ENCODE data around the gene PIAS2.

The PIAS2 gene

DNA sequence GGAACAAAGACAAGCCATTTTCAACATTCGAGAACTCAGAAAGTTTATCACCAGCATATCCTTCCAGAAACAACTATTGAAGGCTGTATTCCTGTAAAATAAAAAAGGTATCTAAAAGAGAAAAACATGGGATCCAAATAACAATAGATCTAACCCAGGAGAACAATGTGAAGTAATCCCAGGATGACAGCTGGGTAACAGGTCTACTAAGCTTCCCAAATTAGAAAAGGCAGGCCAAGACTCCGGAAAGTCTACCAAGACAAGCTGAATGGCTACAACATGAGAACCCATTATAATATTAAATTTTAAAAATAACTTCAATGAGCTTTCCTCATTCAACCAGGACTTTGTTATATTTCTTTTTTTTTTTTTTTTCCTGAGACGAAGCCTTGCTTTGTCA lies 6.5 kb downstream of the PIAS2 start:
- TF ChIP-seq, protein P1, sequence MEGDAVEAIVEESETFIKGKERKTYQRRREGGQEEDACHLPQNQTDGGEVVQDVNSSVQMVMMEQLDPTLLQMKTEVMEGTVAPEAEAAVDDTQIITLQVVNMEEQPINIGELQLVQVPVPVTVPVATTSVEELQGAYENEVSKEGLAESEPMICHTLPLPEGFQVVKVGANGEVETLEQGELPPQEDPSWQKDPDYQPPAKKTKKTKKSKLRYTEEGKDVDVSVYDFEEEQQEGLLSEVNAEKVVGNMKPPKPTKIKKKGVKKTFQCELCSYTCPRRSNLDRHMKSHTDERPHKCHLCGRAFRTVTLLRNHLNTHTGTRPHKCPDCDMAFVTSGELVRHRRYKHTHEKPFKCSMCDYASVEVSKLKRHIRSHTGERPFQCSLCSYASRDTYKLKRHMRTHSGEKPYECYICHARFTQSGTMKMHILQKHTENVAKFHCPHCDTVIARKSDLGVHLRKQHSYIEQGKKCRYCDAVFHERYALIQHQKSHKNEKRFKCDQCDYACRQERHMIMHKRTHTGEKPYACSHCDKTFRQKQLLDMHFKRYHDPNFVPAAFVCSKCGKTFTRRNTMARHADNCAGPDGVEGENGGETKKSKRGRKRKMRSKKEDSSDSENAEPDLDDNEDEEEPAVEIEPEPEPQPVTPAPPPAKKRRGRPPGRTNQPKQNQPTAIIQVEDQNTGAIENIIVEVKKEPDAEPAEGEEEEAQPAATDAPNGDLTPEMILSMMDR (IDR thresholded peaks at IDR 0.05; ENCODE audit: low read depth, low read length): no peak

DNA sequence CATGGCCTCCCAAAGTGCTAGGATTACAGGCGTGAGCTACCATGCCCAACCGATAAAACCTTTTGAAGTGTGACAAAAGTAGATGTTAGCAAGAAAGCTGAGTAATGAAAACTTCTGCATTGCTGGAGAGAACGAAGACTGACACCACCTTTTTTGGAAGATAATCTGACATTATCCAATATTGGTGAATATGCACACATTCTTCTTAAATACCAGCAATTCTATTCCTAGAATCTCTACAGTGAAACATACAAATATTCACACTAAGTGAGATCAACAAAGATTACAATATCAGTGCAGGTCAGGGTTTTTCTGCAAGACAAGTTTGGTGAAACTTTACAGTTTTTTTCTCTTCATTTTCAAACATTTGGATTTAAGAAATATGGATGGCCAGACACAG lies 7.8 kb downstream of the PIAS2 start:
- no peaks in the 10 kb centered on the region for H3K9me3 ChIP-seq (ENCODE audit: severe bottlenecking)

More for the DNA sequence above, 6.5 kb downstream of the PIAS2 start:
- H3K4me3 ChIP-seq (ENCODE audit: low read depth, low read length): no peak overlapping the region
- no peaks in the 10 kb centered on the region for H3K27me3 ChIP-seq (ENCODE audit: insufficient read depth, low read depth, severe bottlenecking)
- H3K36me3 ChIP-seq: no peaks in the 10 kb centered on the region; the same call in none of the 2 replicates
- no peak for DNase-seq
- no peak overlapping the region for H3K27ac ChIP-seq
- no peaks in the 10 kb centered on the region for H3K9me3 ChIP-seq (ENCODE audit: severe bottlenecking)

DNA sequence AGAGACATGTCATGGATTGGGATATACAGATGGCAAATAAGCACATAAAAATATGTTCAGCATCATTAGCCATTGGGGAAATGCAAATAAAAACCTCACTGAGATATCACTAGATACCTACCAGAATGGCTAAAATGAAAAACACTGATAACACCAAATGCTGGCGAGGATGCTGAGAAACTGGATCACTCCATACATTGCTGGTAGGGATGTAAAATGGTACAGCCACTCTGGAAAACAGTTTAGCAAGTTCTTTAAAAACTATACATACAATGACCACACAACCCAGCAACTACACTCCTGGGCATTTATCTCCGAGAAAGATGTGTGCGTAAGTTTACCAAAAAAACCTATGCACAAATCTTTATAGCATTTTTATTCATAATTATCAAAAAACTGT lies 13.9 kb downstream of the PIAS2 start:
- no peaks in the 10 kb centered on the region for H3K9me3 ChIP-seq (ENCODE audit: severe bottlenecking)
- H3K4me3 ChIP-seq (ENCODE audit: low read depth, low read length): no peak overlapping the region
- no peak for DNase-seq
- no peak overlapping the region for H3K27ac ChIP-seq
- no peaks in the 10 kb centered on the region for H3K36me3 ChIP-seq
- no peaks in the 10 kb centered on the region for H3K27me3 ChIP-seq (ENCODE audit: insufficient read depth, low read depth, severe bottlenecking)
- TF ChIP-seq, protein P1 (IDR thresholded peaks at IDR 0.05; ENCODE audit: low read depth, low read length): no peak

More for the DNA sequence above, 7.8 kb downstream of the PIAS2 start:
- TF ChIP-seq, protein P1 (IDR thresholded peaks at IDR 0.05; ENCODE audit: low read depth, low read length): no peak
- DNase-seq: no peak
- no peaks in the 10 kb centered on the region for H3K27me3 ChIP-seq (ENCODE audit: insufficient read depth, low read depth, severe bottlenecking)
- H3K36me3 ChIP-seq: no peaks in the 10 kb centered on the region; the same call in 1 of the 2 replicates
- H3K27ac ChIP-seq: no peak overlapping the region
- no peak overlapping the region for H3K4me3 ChIP-seq (ENCODE audit: low read depth, low read length)

DNA sequence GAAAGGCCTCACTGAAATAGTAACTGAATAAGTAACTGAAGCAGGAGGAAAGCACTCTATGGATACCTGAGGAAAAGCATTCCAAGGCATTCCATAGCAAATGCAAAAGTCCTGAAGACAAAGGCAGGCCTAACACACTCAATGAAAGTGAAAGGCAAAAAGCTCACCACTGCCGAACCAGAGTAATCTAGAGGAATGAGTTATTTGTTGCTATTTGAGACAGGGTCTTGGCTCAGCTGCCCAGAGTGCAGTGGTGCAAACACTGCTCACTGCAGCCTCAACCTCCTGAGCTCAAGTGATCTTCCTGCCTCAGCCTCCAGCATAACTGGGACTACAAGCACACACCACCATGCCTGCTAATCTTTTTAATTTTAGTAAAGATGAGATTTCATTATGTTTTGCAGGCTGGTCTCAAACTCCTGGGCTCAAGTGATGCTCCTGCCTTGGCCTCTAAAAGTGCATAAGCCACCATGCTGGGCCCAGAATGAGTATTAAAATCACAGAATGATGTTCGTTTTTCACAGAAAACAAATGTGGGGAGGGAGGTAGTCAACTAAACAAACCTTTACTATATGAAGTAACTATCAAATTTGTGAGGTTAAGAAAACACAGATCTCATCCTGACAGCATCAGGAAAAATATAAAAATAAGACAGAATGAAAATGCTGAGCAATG lies 17.9 kb downstream of the PIAS2 start:
- H3K27ac ChIP-seq: no peak overlapping the region
- no peak for DNase-seq
- no peaks in the 10 kb centered on the region for H3K27me3 ChIP-seq (ENCODE audit: insufficient read depth, low read depth, severe bottlenecking)
- TF ChIP-seq, protein P1 (IDR thresholded peaks at IDR 0.05; ENCODE audit: low read depth, low read length): no peak
- H3K9me3 ChIP-seq (ENCODE audit: severe bottlenecking): no peaks in the 10 kb centered on the region
- peaks cover 4% of the 10 kb centered on the region; the same call in 1 of the 2 replicates for H3K36me3 ChIP-seq
- H3K4me3 ChIP-seq (ENCODE audit: low read depth, low read length): no peak overlapping the region

DNA sequence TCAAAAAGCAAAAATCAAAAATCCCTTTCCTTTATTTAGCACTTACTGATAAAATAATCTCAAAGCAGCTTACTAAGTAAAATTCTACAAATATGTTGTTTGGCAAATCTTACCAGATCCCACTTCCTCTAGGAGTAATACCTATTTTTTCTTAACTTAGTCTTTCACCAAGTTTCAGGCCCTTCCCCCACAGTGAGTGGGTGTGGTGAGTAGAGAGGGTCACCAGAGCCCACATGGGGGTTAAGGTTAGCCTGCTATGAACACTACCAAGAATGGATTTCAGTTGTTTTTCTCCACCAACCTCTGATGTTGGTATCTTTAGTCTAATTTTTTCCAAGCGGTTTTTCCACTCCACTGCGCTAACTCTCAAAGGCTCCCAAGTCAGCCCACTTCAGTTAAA lies 23.2 kb downstream of the PIAS2 start:
- TF ChIP-seq, protein P1 (IDR thresholded peaks at IDR 0.05; ENCODE audit: low read depth, low read length): no peak
- Histone ChIP-seq H3K27ac (no peak overlapping the region), H3K9me3 (ENCODE audit: severe bottlenecking) (no peaks in the 10 kb centered on the region), H3K27me3 (ENCODE audit: insufficient read depth, low read depth, severe bottlenecking) (no peaks in the 10 kb centered on the region), H3K4me3 (ENCODE audit: low read depth, low read length) (no peak overlapping the region), H3K36me3 (peaks cover 20% of the 10 kb centered on the region)
- no peak for DNase-seq

DNA sequence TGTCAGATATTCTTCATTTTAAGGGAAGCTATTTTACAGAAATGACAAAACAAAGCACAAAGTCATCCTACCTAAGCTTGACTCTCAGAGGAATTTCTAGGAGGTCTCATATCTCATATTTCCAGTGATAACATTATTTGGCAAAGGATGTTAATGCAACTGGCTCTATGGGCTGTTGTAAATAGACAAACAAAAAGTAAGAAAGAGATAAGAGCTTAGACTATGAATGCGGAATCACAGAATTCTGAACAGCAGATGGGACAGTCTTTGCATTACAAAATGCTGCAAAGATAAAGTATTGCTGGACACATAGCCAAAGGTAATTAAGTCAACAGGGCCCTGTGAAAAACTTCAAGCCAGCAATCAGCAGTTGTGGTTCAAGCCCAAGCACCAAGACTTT lies 23.9 kb downstream of the PIAS2 start:
- Histone ChIP-seq H3K36me3 (peaks cover 28% of the 10 kb centered on the region), H3K27me3 (ENCODE audit: insufficient read depth, low read depth, severe bottlenecking) (no peaks in the 10 kb centered on the region), H3K9me3 (ENCODE audit: severe bottlenecking) (no peaks in the 10 kb centered on the region), H3K4me3 (ENCODE audit: low read depth, low read length) (no peak overlapping the region), H3K27ac (no peak overlapping the region)
- DNase-seq: no peak
- TF ChIP-seq, protein P1 (IDR thresholded peaks at IDR 0.05; ENCODE audit: low read depth, low read length): no peak
